K562 (cell line): Measurements from ENCODE around the gene BAK1. TPM values are rescaled to one million over a fixed set of nuclear protein-coding genes. Genes with fewer than 3 reads are reported as not detected.

Experiments
- ATAC-seq: fragments of 200-7000 bp; cut with Tn5 transposase; 3 replicates; pipeline ENCODE4 v1.9.1; 2020; ENCODE audit warnings: moderate library complexity
- BruUV-seq: library from RNA; stranded (reverse); fragments of 400-500 nt; replicated peaks from 2 replicates; lab custom pipeline; 2021; lab: Mats Ljungman, UMichigan
- CTCF ChIA-PET: fragments of 300-600 bp; formaldehyde crosslinking; extraction: SDS; loops from one replicate; lab custom pipeline; 2021; ENCODE audit warnings: low intra/inter-chr PET ratio; lab: Yijun Ruan, JAX
- POLR2A ChIA-PET: fragments of 300-600, 350-650 bp; sonication (Branson Sonifier 250); formaldehyde crosslinking; extraction: SDS; loops from one replicate; lab custom pipeline; 2021; ENCODE audit warnings: antibody characterized with exemption, inconsistent platforms; lab: Yijun Ruan, JAX
- DNase-seq, 4 experiments: peaks; one replicate each; pipeline versions ENCODE4 v3.0.0 to v3.0.0-alpha.2; 2011 to 2018; ENCODE audit warnings: low spot score in 3 of 4, mixed read lengths in 3 of 4; ENCODE audit errors: extremely low read depth in 1 of 4
- FAIRE-seq: peaks from 2 replicates; lab custom pipeline; 2011; peaks lifted over from hg19 to GRCh38; lab: Jason Lieb, UNC
- H2AFZ ChIP-seq: 2 replicates; pipeline ENCODE4 v1.6.0; 2011; ENCODE audit warnings: low read depth, low read length, control low read depth, inconsistent platforms
- H3K27ac ChIP-seq: fragments of 200-600 bp; 3 replicates; pipeline ENCODE4 v1.8.0; 2011; ENCODE audit warnings: low read depth, mild to moderate bottlenecking, control low read depth, inconsistent platforms, low read length, moderate library complexity, mixed read lengths; ENCODE audit errors: extremely low read depth
- H3K27me3 ChIP-seq, 2 experiments: fragments of 300-600 bp in 1 of 2; 2 replicates in 1 of 2; 3 replicates in 1 of 2; pipeline versions ENCODE4 v1.6.0 to v1.8.0; 2011; ENCODE audit warnings: inconsistent platforms in 2 of 2, low read length in 2 of 2, mild to moderate bottlenecking in 1 of 2, mixed read lengths in 1 of 2, moderate library complexity in 1 of 2; ENCODE audit not compliant: control insufficient read depth in 2 of 2, insufficient read depth in 2 of 2
- H3K36me3 ChIP-seq: fragments of 300-600 bp; 3 replicates; pipeline ENCODE4 v1.8.0; 2011; ENCODE audit warnings: mild to moderate bottlenecking, low read length, inconsistent platforms; ENCODE audit not compliant: control insufficient read depth, insufficient read depth
- H3K4me1 ChIP-seq, 2 experiments: fragments of 200-600 bp in 1 of 2; replicated peaks in 1 of 2; 2 replicates in 1 of 2; 3 replicates in 1 of 2; pipeline versions ENCODE4 v1.5.1 to v1.8.0; 2011; ENCODE audit warnings: inconsistent platforms in 2 of 2, low read length in 2 of 2, mild to moderate bottlenecking in 1 of 2, mixed read lengths in 1 of 2, moderate library complexity in 1 of 2; ENCODE audit not compliant: control insufficient read depth in 2 of 2, insufficient read depth in 2 of 2
- H3K4me2 ChIP-seq: 2 replicates; pipeline ENCODE4 v1.6.1; 2011; ENCODE audit warnings: low read length, control low read depth, inconsistent platforms, mixed read lengths; ENCODE audit not compliant: insufficient read depth
- H3K4me3 ChIP-seq: fragments of 200-600 bp; sonication (generic), shearing (Covaris generic); 2 replicates; pipeline ENCODE4 v1.5.1; 2016; ENCODE audit warnings: control low read depth, inconsistent platforms
- H3K79me2 ChIP-seq: fragments of 200-600 bp; 3 replicates; pipeline ENCODE4 v1.8.0; 2011; ENCODE audit warnings: low read length, inconsistent platforms; ENCODE audit not compliant: control insufficient read depth, insufficient read depth
- H3K9ac ChIP-seq, 2 experiments: 2 replicates each; pipeline versions ENCODE4 v1.6.0 to v1.6.1; 2011; ENCODE audit warnings: low read depth in 2 of 2, low read length in 2 of 2, control low read depth in 1 of 2, inconsistent platforms in 1 of 2, mild to moderate bottlenecking in 1 of 2, mixed read lengths in 1 of 2; ENCODE audit not compliant: insufficient read depth in 1 of 2
- H3K9me1 ChIP-seq: one replicate; pipeline ENCODE4 v1.6.0; 2011; ENCODE audit warnings: inconsistent platforms, mild to moderate bottlenecking, low read length, moderate library complexity; ENCODE audit not compliant: control insufficient read depth, insufficient read depth
- H3K9me3 ChIP-seq: replicated peaks from 2 replicates; pipeline ENCODE4 v1.5.1; 2011; ENCODE audit warnings: low read depth, low read length, inconsistent platforms; ENCODE audit not compliant: control insufficient read depth, insufficient read depth
- H4K20me1 ChIP-seq: replicated peaks from 2 replicates; pipeline ENCODE4 v1.6.1; 2011; ENCODE audit warnings: low read length, inconsistent platforms, mixed read lengths; ENCODE audit not compliant: control insufficient read depth, insufficient read depth
- DPF2 ChIP-seq: fragments of 450-650 bp; IDR thresholded peaks from 2 replicates; pipeline ENCODE4 v1.6.1; 2016
- EGR1 ChIP-seq: fragments of 450-650 bp; conservative IDR thresholded peaks from 2 replicates; pipeline ENCODE4 v1.6.1; 2017; ENCODE audit warnings: mild to moderate bottlenecking
- ESRRA ChIP-seq: fragments of 450-650 bp; IDR thresholded peaks from 2 replicates; pipeline ENCODE4 v1.6.1; 2014; ENCODE audit warnings: low read depth, mild to moderate bottlenecking, moderate library complexity, borderline replicate concordance
- FOXK1 ChIP-seq: sonication (generic); formaldehyde crosslinking; IDR thresholded peaks from 2 replicates; pipeline ENCODE4 v1.8.0; 2022; ENCODE audit warnings: missing genetic modification reagents, mild to moderate bottlenecking, borderline replicate concordance
- HMGN3 ChIP-seq: IDR thresholded peaks from 2 replicates; pipeline ENCODE4 v1.6.1; 2011; ENCODE audit warnings: borderline replicate concordance, low read depth, mild to moderate bottlenecking, mixed read lengths, low read length; ENCODE audit not compliant: insufficient read length; ENCODE audit errors: extremely low read depth
- MYNN ChIP-seq, 2 experiments: sonication (generic); formaldehyde crosslinking in 1 of 2; IDR thresholded peaks; 2 replicates each; pipeline versions ENCODE4 v1.5.0 to v1.6.1; 2016 to 2020; ENCODE audit warnings: antibody characterized with exemption in 1 of 2, missing genetic modification reagents in 1 of 2
- PHF20 ChIP-seq: fragments of 450-650 bp; IDR thresholded peaks from 2 replicates; pipeline ENCODE4 v1.6.1; 2018; ENCODE audit not compliant: partially characterized antibody
- PHF8 ChIP-seq: fragments of 200-600 bp; sonication (generic); IDR thresholded peaks from 2 replicates; pipeline ENCODE4 v1.6.1; 2012; ENCODE audit warnings: mixed run types, mild to moderate bottlenecking, inconsistent platforms, low read length, moderate library complexity, borderline replicate concordance
- RUNX1 ChIP-seq: sonication (generic); IDR thresholded peaks from 2 replicates; pipeline ENCODE4 v1.6.1; 2016; ENCODE audit warnings: antibody characterized with exemption, low read depth
- SIX5 ChIP-seq, 2 experiments: IDR thresholded peaks; 2 replicates each; pipeline ENCODE4 v1.6.1; 2011; ENCODE audit warnings: low read length in 2 of 2, borderline replicate concordance in 1 of 2, low read depth in 1 of 2, mild to moderate bottlenecking in 1 of 2, moderate library complexity in 1 of 2; ENCODE audit not compliant: insufficient read depth in 1 of 2
- SMARCC2 ChIP-seq: fragments of 450-650 bp; IDR thresholded peaks from 2 replicates; pipeline ENCODE4 v1.6.1; 2017; ENCODE audit warnings: antibody characterized with exemption, moderate library complexity, mild to moderate bottlenecking, low read depth
- ZBTB7A ChIP-seq: IDR thresholded peaks from 2 replicates; pipeline ENCODE4 v1.6.1; 2011; ENCODE audit warnings: low read depth, mild to moderate bottlenecking, low read length, moderate library complexity, borderline replicate concordance; ENCODE audit not compliant: control insufficient read depth
- ZFX ChIP-seq: sonication (generic); formaldehyde crosslinking; IDR thresholded peaks from 2 replicates; pipeline ENCODE4 v1.8.0; 2022; ENCODE audit warnings: mild to moderate bottlenecking, missing genetic modification reagents, moderate library complexity
- WGBS: fragments of 100-300 bp; shearing (Covaris generic); methylation state at CpG from one replicate; pipeline ENCODE4 v1.1.6; 2016; ENCODE audit warnings: low coverage, mixed read lengths; ENCODE audit not compliant: insufficient coverage; ENCODE audit errors: missing lambda C conversion rate; 5-methylcytosine and 5-hydroxymethylcytosine counted together
- in situ Hi-C: fragments of 300-500 bp; cut with MboI; formaldehyde crosslinking; loops from 4 replicates; pipeline ENCODE4 v1.15.0; 2018; ENCODE audit warnings: inconsistent platforms, mixed read lengths
- intact Hi-C: fragments of 100-400 bp; cut with micrococcal nuclease; formaldehyde crosslinking; loops from 2 replicates; pipeline ENCODE4 v1.14.2; 2022
- polyA plus RNA-seq, 8 experiments: library from polyadenylated mRNA; depleted of rRNA in 4 of 8; stranded (reverse) in 5 of 8; unstranded in 3 of 8; fragments of >200 nt; fragmentation: Nextera tagmentation in 2 of 8; fragmentation: Illumina TruSeq in 1 of 8; extraction: Ambion mirVana in 2 of 8; extraction: Trizol in 1 of 8; gene quantifications; 2 replicates each; pipeline versions ENCODE4 v1.2.1 to v1.2.3, GENCODE V29; 2011 to 2014; ENCODE audit warnings: inconsistent platforms in 1 of 8, missing spikeins in 1 of 8
- total RNA-seq, 7 experiments: library from RNA; depleted of rRNA in 6 of 7; stranded (reverse); fragments of >200 nt in 6 of 7; fragmentation: Illumina TruSeq in 2 of 7; extraction: Trizol in 2 of 7; gene quantifications; 2 replicates each; pipeline versions ENCODE4 v1.2.1 to v1.2.3, GENCODE V29; 2011 to 2021; ENCODE audit warnings: low replicate concordance in 1 of 7
- TF ChIP-seq, protein P1 (sequence below), 2 experiments: IDR thresholded peaks; 2 replicates each; pipeline ENCODE4 v1.6.1; 2012; ENCODE audit warnings: improper control_type of control experiment in 2 of 2, low read depth in 2 of 2, low read length in 2 of 2, borderline replicate concordance in 1 of 2
- TF ChIP-seq, protein P2 (sequence below): fragments of 250-450 bp; sonication (Bioruptor Pico); IDR thresholded peaks from 2 replicates; pipeline ENCODE4 v1.8.0; 2021; ENCODE audit warnings: moderate library complexity, mild to moderate bottlenecking, inconsistent platforms
- TF ChIP-seq, protein P3 (sequence below): sonication (generic); formaldehyde crosslinking; IDR thresholded peaks from 2 replicates; pipeline ENCODE4 v1.8.0; 2022; ENCODE audit warnings: missing genetic modification reagents, mild to moderate bottlenecking, moderate library complexity, borderline replicate concordance
- TF ChIP-seq, protein P4 (sequence below): sonication (generic); formaldehyde crosslinking; IDR thresholded peaks from 2 replicates; pipeline ENCODE4 v1.9.0; 2022; ENCODE audit warnings: mild to moderate bottlenecking, missing genetic modification reagents

Gene BAK1
- total and polyA plus RNA-seq, 9 of the 15 experiments (the other 6 are each of a cell fraction or from before 2014, with no cell fraction given), result 5.4 to 30.7 (median 18.9) TPM

DNA sequence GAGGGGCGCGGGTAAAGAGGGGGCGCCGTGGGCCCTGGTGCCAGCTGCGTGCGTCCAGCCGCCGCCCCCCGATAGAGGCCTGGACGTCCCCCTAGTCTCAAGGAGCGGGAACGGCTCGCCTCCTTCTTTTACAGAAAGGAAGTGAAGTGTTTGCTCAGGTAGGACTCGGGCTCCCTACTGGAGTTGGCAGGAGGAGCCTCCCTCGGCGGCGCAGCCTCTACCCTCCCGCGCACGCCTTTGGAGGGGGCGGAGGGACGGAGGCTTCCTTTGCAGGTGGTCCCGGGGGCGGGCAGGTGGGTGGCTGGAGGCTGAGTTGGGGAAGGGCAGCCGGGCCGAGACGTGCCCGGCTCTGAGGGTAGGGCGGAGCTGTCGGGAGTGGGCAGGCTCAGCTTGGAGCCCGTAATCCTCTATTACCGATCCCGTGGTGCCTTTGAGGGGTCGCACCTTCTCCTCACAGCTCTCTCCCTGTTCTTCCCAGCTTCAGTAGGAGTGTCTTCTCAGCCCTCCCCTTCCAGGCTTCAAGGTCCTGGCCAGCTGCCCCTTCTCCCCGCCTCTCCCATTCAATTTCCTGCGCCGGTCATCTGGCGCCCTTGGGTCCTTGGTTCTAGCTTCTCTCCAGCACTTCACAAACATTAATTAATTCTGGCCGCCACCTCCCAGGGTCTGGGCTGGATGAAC lies 41.8 kb upstream of the BAK1 start:
- H4K20me1 ChIP-seq, result no peaks in the 10 kb centered on the region; the same call in 1 of the 2 replicates
- peaks cover 33% of the 10 kb centered on the region; the same call in 2 of the 3 replicates for H3K36me3 ChIP-seq
- peaks cover 35% of the 10 kb centered on the region for H3K79me2 ChIP-seq
- peak; percentile 41; the same call in 1 of the 2 replicates for TF ChIP-seq MYNN (IDR thresholded peaks at IDR 0.05)
- TF ChIP-seq MYNN (CRISPR knock-in tag; IDR thresholded peaks at IDR 0.05), result no peak
- TF ChIP-seq, protein P1, sequence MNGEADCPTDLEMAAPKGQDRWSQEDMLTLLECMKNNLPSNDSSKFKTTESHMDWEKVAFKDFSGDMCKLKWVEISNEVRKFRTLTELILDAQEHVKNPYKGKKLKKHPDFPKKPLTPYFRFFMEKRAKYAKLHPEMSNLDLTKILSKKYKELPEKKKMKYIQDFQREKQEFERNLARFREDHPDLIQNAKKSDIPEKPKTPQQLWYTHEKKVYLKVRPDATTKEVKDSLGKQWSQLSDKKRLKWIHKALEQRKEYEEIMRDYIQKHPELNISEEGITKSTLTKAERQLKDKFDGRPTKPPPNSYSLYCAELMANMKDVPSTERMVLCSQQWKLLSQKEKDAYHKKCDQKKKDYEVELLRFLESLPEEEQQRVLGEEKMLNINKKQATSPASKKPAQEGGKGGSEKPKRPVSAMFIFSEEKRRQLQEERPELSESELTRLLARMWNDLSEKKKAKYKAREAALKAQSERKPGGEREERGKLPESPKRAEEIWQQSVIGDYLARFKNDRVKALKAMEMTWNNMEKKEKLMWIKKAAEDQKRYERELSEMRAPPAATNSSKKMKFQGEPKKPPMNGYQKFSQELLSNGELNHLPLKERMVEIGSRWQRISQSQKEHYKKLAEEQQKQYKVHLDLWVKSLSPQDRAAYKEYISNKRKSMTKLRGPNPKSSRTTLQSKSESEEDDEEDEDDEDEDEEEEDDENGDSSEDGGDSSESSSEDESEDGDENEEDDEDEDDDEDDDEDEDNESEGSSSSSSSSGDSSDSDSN (IDR thresholded peaks at IDR 0.05; ENCODE audit: borderline replicate concordance in 1 of 2, low read depth in 2 of 2, low read length in 2 of 2), result peak in 1 of 2 experiments; percentile 28; a peak in 1 of 4 replicates
- TF ChIP-seq HMGN3, result peak; percentile 27
- no peak for TF ChIP-seq PHF8
- TF ChIP-seq ESRRA, result no peak
- TF ChIP-seq FOXK1 (CRISPR knock-in tag), result no peak
- TF ChIP-seq, protein P2, sequence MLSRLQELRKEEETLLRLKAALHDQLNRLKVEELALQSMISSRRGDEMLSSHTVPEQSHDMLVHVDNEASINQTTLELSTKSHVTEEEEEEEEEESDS, result no peak
- TF ChIP-seq, protein P3, sequence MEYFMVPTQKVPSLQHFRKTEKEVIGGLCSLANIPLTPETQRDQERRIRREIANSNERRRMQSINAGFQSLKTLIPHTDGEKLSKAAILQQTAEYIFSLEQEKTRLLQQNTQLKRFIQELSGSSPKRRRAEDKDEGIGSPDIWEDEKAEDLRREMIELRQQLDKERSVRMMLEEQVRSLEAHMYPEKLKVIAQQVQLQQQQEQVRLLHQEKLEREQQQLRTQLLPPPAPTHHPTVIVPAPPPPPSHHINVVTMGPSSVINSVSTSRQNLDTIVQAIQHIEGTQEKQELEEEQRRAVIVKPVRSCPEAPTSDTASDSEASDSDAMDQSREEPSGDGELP, result peak; percentile 10; the same call in 1 of the 2 replicates
- 0 out of 2 replicates have a peak, but pooled peaks have one; percentile 50 for TF ChIP-seq RUNX1
- 0 out of 2 replicates have a peak, but pooled peaks have one; percentile 3 for TF ChIP-seq ZBTB7A
- TF ChIP-seq, protein P4, sequence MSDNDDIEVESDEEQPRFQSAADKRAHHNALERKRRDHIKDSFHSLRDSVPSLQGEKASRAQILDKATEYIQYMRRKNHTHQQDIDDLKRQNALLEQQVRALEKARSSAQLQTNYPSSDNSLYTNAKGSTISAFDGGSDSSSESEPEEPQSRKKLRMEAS (CRISPR knock-in tag), result peak; percentile 52; the same call in 1 of the 2 replicates
- no peak for TF ChIP-seq DPF2
- peak; percentile 88 for TF ChIP-seq EGR1
- no peak for TF ChIP-seq ZFX (CRISPR knock-in tag)
- no peak for TF ChIP-seq SIX5 (IDR thresholded peaks at IDR 0.05; ENCODE audit: borderline replicate concordance in 1 of 2, insufficient read depth in 1 of 2, low read depth in 1 of 2, low read length in 2 of 2)
- TF ChIP-seq PHF20, result no peak
- no peak for TF ChIP-seq SMARCC2

More for the DNA sequence above, 41.8 kb upstream of the BAK1 start:
- in situ Hi-C loops (no loop called here), intact Hi-C loops (no loop called here)
- Histone ChIP-seq H3K9ac (peak overlapping the region; percentile 81 to 98), H3K27ac (peak overlapping the region; percentile 71), H3K4me3 (peak overlapping the region; percentile 86), H3K9me1 (peaks cover 6% of the 10 kb centered on the region), H3K27me3 (no peaks in the 10 kb centered on the region), H2AFZ (peak overlapping the region; percentile 86), H3K4me1 (peaks cover 16 to 29% of the 10 kb centered on the region in 2 experiments), H3K9me3 (no peaks in the 10 kb centered on the region), H3K4me2 (peak overlapping the region; percentile 93)
- FAIRE-seq (peak; percentile 61), ATAC-seq (peak; percentile 63), DNase-seq (peak; percentile 58 to 82 (median 73))
- BruUV-seq, result no TSS peak
- 5% methylated on average over 33 of the region's 39 CpGs for WGBS
- POLR2A ChIA-PET, result interaction anchor here (0.6 to 2.0 kb wide), 11 partner anchors 8 to 1678 kb away, joined by 3 to 6 read pairs (median 4); no protein-coding TSS in a partner anchor
- CTCF ChIA-PET, result no interaction called here
